ENCODE data around the gene GABRG3. TPM values are rescaled to one million over a fixed set of nuclear protein-coding genes. Genes with fewer than 3 reads are reported as not detected.

GABRG3 gene
- total and polyA plus RNA-seq, 2 donors (not counting 3 experiments of a cell fraction or from before 2014, with no cell fraction given) = not detected

DNA sequence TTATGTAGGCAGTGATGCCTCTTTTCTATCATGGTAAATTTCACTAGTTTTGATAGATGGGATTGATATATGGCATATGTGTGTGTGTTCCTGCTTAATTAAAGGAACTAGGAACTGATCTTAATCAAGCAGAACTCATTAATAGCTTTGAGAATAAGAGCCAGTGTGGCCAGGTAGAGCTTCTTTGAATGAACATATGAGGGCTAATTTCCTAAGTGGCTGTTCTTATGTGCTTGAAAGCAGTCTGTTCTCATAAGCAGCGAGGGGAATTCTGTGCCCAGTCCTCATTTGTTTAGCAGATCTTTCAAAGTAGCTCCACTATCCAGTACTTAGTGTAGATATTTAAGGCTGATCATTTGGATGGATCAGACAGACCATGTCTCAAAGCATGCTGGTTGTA is 164.2 kb downstream of the GABRG3 start:
- no peaks in the 10 kb centered on the region for H3K27me3 ChIP-seq (ENCODE audit: control insufficient read depth in 2 of 2, insufficient read depth in 2 of 2, low read length in 2 of 2)
- ChIA-PET CTCF (no interaction called here), POLR2A (no interaction called here)
- no TSS peak for BruUV-seq (replicated peaks)
- no peak for FAIRE-seq
- intact Hi-C loops (cut with micrococcal nuclease) = no loop called here
- dilution Hi-C loops (cut with MboI; ENCODE audit: extremely low pct_ligation_motif_present, low sequenced_read_pairs) = no loop called here
- no peaks in the 10 kb centered on the region for H3K9me1 ChIP-seq (replicated peaks; ENCODE audit: control insufficient read depth, extremely low read depth, insufficient read depth, low read length)
- H3K4me1 ChIP-seq (ENCODE audit: control insufficient read depth, extremely low read depth, insufficient read depth, low read length) = no peaks in the 10 kb centered on the region
- H3K36me3 ChIP-seq (ENCODE audit: control insufficient read depth in 2 of 2, extremely low read depth in 1 of 2, insufficient read depth in 2 of 2, low read length in 2 of 2) = no peaks in the 10 kb centered on the region
- TF ChIP-seq, protein P1, sequence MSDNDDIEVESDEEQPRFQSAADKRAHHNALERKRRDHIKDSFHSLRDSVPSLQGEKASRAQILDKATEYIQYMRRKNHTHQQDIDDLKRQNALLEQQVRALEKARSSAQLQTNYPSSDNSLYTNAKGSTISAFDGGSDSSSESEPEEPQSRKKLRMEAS (IDR thresholded peaks at IDR 0.05; ENCODE audit: insufficient read depth, insufficient read length) = no peak
- TF ChIP-seq, protein P2, sequence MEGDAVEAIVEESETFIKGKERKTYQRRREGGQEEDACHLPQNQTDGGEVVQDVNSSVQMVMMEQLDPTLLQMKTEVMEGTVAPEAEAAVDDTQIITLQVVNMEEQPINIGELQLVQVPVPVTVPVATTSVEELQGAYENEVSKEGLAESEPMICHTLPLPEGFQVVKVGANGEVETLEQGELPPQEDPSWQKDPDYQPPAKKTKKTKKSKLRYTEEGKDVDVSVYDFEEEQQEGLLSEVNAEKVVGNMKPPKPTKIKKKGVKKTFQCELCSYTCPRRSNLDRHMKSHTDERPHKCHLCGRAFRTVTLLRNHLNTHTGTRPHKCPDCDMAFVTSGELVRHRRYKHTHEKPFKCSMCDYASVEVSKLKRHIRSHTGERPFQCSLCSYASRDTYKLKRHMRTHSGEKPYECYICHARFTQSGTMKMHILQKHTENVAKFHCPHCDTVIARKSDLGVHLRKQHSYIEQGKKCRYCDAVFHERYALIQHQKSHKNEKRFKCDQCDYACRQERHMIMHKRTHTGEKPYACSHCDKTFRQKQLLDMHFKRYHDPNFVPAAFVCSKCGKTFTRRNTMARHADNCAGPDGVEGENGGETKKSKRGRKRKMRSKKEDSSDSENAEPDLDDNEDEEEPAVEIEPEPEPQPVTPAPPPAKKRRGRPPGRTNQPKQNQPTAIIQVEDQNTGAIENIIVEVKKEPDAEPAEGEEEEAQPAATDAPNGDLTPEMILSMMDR (IDR thresholded peaks at IDR 0.05; ENCODE audit: extremely low read depth in 1 of 2, insufficient read depth in 1 of 2, low read depth in 1 of 2, low read length in 2 of 2) = no peak
- TF ChIP-seq JUN (IDR thresholded peaks at IDR 0.05; ENCODE audit: borderline replicate concordance, insufficient read depth, insufficient read length, low read depth) (no peak), GATA2 (IDR thresholded peaks at IDR 0.05; ENCODE audit: insufficient read depth, insufficient read length, low read depth, low read length) (no peak), POLR2A (IDR thresholded peaks at IDR 0.05; ENCODE audit: low read depth, low read length) (no peak), FOS (IDR thresholded peaks at IDR 0.05; ENCODE audit: borderline replicate concordance, insufficient read depth, low read length) (no peak), POLR2AphosphoS5 (IDR thresholded peaks at IDR 0.05; ENCODE audit: insufficient read depth, low read depth, low read length) (no peak), MYC (IDR thresholded peaks at IDR 0.05; ENCODE audit: low read depth, low read length) (no peak), EZH2 (IDR thresholded peaks at IDR 0.05; ENCODE audit: borderline replicate concordance, low read depth, low read length, severe bottlenecking) (no peak)
- H3K27ac ChIP-seq (ENCODE audit: insufficient read depth, low read depth, low read length) = no peak overlapping the region
- H2AFZ ChIP-seq (ENCODE audit: low read depth, low read length) = no peak overlapping the region
- H3K9ac ChIP-seq (replicated peaks; ENCODE audit: extremely low read depth, insufficient read depth, low read length) = no peak overlapping the region
- no peaks in the 10 kb centered on the region for H4K20me1 ChIP-seq (replicated peaks; ENCODE audit: control insufficient read depth, extremely low read depth, insufficient read depth, low read length)
- H3K4me2 ChIP-seq (ENCODE audit: insufficient read depth, low read length) = no peak overlapping the region
- peaks cover 3% of the 10 kb centered on the region for H3K9me3 ChIP-seq (replicated peaks; ENCODE audit: control insufficient read depth, insufficient read depth, low read length)
- DNase-seq (ENCODE audit: low read depth, low spot score) = no peak
- no peak overlapping the region for H3K4me3 ChIP-seq (replicated peaks in 1 of 3; ENCODE audit: insufficient read depth in 1 of 3, low read depth in 1 of 3, low read length in 3 of 3)
- H3K79me2 ChIP-seq (ENCODE audit: control insufficient read depth, insufficient read depth, low read length) = no peaks in the 10 kb centered on the region

Data from endothelial cell of umbilical vein (primary cell).